Colonic mucosa (tissue), 4 donors: ENCODE results near the gene P4HA1. TPM values are rescaled to one million over a fixed set of nuclear protein-coding genes. Genes with fewer than 3 reads are reported as not detected.

Experiments
- DNase-seq: peaks from one replicate; pipeline ENCODE4 v3.0.0-alpha.2; 2020
- H3K27ac ChIP-seq: fragments of 200-600 bp; one replicate; pipeline ENCODE4 v1.8.0; 2021
- H3K27me3 ChIP-seq: fragments of 200-600 bp; one replicate; pipeline ENCODE4 v1.8.0; 2021
- H3K36me3 ChIP-seq: fragments of 200-600 bp; one replicate; pipeline ENCODE4 v1.8.0; 2021
- H3K4me1 ChIP-seq: fragments of 200-600 bp; one replicate; pipeline ENCODE4 v1.8.0; 2021; ENCODE audit warnings: mild to moderate bottlenecking
- H3K4me3 ChIP-seq: fragments of 200-600 bp; one replicate; pipeline ENCODE4 v1.8.0; 2021
- H3K9ac ChIP-seq, 2 donors: one replicate each; pipeline ENCODE4 v1.7.0; 2013; ENCODE audit warnings: control low read depth in 2 of 2, low read depth in 2 of 2, low read length in 2 of 2
- H3K9me3 ChIP-seq: fragments of 200-600 bp; one replicate; pipeline ENCODE4 v1.8.0; 2021
- CTCF ChIP-seq: fragments of 200-600 bp; IDR thresholded peaks from one replicate; pipeline ENCODE4 v1.8.0; 2022; ENCODE audit warnings: antibody characterized with exemption, mild to moderate bottlenecking
- intact Hi-C: fragments of 100-400 bp; cut with DNase I; formaldehyde crosslinking; loops from one replicate; pipeline ENCODE4 v1.14.1; 2022
- total RNA-seq, 2 donors: library from RNA; stranded (reverse); fragmentation: NEBNext Ultra II Directional in 1 of 2; extraction: Animal tissue kit (Norgen Biotek cat#: 25700) in 1 of 2; gene quantifications; one replicate each; pipeline ENCODE4 v1.2.1, GENCODE V29; 2021
- donor health status: healthy.
- donor health status: DM: no; HTN: no; CAD: no.
- donor health status: DM: no; HTN: no; CAD: no.

P4HA1 gene
- total RNA-seq, 2 donors from 2014 or later = 31.4 to 85.1 TPM

- DNase-seq = no peak
- Histone ChIP-seq H3K9ac (no peak overlapping the region), H3K4me3 (no peak overlapping the region), H3K27ac (no peak overlapping the region), H3K9me3 (no peaks in the 10 kb centered on the region), H3K4me1 (no peaks in the 10 kb centered on the region), H3K36me3 (no peaks in the 10 kb centered on the region), H3K27me3 (no peaks in the 10 kb centered on the region)
- intact Hi-C loops = no loop called here
- TF ChIP-seq CTCF = no peak
Measured at GRCh38 chr10:73058057-73058591, 38.5 kb downstream of the P4HA1 start.

DNA sequence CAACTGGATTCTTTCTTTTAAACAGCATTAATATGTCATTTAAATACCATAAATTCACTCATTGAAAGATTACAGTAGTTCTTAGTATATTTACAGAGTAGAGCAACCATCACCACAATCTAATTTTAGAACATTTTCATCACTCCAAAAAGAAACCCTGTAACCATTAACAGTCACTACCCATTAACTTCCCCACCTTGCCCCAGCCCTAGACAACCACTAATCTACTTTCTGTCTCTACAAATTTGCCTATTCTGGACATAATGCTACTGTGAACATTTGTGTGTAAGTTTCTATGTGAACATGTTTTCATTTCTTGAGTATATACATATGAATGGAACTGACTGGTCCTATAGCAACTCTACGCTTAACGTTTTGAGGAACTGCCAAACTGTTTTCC is 42.4 kb downstream of the P4HA1 start:
- no peak overlapping the region for H3K4me3 ChIP-seq
- intact Hi-C loops = no loop called here
- no peak overlapping the region for H3K9ac ChIP-seq
- no peaks in the 10 kb centered on the region for H3K4me1 ChIP-seq
- H3K27ac ChIP-seq = no peak overlapping the region
- no peaks in the 10 kb centered on the region for H3K9me3 ChIP-seq
- no peak for DNase-seq
- H3K36me3 ChIP-seq = peaks cover 5% of the 10 kb centered on the region
- TF ChIP-seq CTCF = no peak
- H3K27me3 ChIP-seq = no peaks in the 10 kb centered on the region

- Histone ChIP-seq H3K36me3 (peaks cover 5% of the 10 kb centered on the region), H3K27me3 (no peaks in the 10 kb centered on the region), H3K9me3 (no peaks in the 10 kb centered on the region), H3K4me1 (no peaks in the 10 kb centered on the region), H3K9ac (no peak overlapping the region), H3K4me3 (no peak overlapping the region), H3K27ac (no peak overlapping the region)
- no peak for TF ChIP-seq CTCF
- intact Hi-C loops = no loop called here
- no peak for DNase-seq
Measured at GRCh38 chr10:73053275-73053674, 43.4 kb downstream of the P4HA1 start.

GRCh38 chr10:73044378-73045285 is 52.0 kb downstream of the P4HA1 start:
- no peak overlapping the region for H3K9ac ChIP-seq

More at GRCh38 chr10:73044378-73045285, 52.0 kb downstream of the P4HA1 start:
- H3K27ac ChIP-seq = no peak overlapping the region
- no peaks in the 10 kb centered on the region for H3K36me3 ChIP-seq
- TF ChIP-seq CTCF = no peak
- no peak for DNase-seq
- H3K9me3 ChIP-seq = no peaks in the 10 kb centered on the region
- intact Hi-C loops = no loop called here
- no peak overlapping the region for H3K4me3 ChIP-seq
- no peaks in the 10 kb centered on the region for H3K27me3 ChIP-seq
- no peaks in the 10 kb centered on the region for H3K4me1 ChIP-seq
